Uterus (tissue), 2 donors: ENCODE data around the gene PJA1.

ENCODE experiments used
- POLR2A ChIP-seq, 2 donors: fragments of 450-650 bp; IDR thresholded peaks; one replicate each; pipeline ENCODE4 v1.6.1; 2016; ENCODE audit warnings: antibody characterized with exemption in 2 of 2, mild to moderate bottlenecking in 1 of 2, moderate library complexity in 1 of 2
- TF ChIP-seq, protein P1 (sequence below), 4 experiments: fragments of 200-600 bp in 2 of 4; fragments of 450-650 bp in 2 of 4; sonication (generic) in 2 of 4; IDR thresholded peaks; one replicate each; pipeline ENCODE4 v1.5.1; 2016 to 2019; ENCODE audit warnings: antibody characterized with exemption in 4 of 4, mild to moderate bottlenecking in 2 of 4, moderate library complexity in 1 of 4

DNA sequence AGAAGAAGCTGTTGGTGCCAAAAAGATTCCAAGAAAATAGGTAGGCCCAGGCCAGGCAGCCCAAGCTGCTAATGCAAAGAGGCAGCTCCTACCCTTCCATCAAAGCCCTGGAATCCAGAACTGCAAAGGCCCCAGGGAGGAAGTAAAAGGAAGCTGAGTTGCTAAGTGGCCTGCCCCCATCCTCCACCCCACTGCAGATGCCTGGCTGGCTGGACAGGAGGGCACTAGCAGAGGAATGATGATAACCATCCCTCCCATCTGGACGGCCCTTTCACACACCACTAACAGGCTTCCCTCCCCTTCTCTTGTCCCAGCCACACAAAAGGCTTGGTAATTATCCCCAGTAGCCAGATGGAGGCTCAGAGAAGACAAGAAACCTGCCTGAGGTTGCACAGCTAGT is 32.4 kb upstream of the PJA1 start:
- TF ChIP-seq, protein P1, sequence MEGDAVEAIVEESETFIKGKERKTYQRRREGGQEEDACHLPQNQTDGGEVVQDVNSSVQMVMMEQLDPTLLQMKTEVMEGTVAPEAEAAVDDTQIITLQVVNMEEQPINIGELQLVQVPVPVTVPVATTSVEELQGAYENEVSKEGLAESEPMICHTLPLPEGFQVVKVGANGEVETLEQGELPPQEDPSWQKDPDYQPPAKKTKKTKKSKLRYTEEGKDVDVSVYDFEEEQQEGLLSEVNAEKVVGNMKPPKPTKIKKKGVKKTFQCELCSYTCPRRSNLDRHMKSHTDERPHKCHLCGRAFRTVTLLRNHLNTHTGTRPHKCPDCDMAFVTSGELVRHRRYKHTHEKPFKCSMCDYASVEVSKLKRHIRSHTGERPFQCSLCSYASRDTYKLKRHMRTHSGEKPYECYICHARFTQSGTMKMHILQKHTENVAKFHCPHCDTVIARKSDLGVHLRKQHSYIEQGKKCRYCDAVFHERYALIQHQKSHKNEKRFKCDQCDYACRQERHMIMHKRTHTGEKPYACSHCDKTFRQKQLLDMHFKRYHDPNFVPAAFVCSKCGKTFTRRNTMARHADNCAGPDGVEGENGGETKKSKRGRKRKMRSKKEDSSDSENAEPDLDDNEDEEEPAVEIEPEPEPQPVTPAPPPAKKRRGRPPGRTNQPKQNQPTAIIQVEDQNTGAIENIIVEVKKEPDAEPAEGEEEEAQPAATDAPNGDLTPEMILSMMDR (IDR thresholded peaks at IDR 0.05), result no peak
- TF ChIP-seq POLR2A (IDR thresholded peaks at IDR 0.05), result no peak
